Endothelial cell of umbilical vein (primary cell): ENCODE results near the gene PPP2R2D. TPM values are rescaled to one million over a fixed set of nuclear protein-coding genes. Genes with fewer than 3 reads are reported as not detected.

Experiments used
- BruUV-seq: library from RNA; stranded (reverse); fragments of 400-500 nt; replicated peaks from 2 replicates; lab custom pipeline; 2021; lab: Mats Ljungman, UMichigan
- CTCF ChIA-PET: fragments of 300-600, 350-600 bp; sonication (Branson Sonifier 250); formaldehyde crosslinking; loops from one replicate; lab custom pipeline; 2021; ENCODE audit warnings: antibody characterized with exemption, inconsistent platforms; lab: Charles Lee
- POLR2A ChIA-PET: fragments of 300-600, 350-600 bp; sonication (Branson Sonifier 250); formaldehyde crosslinking; loops from one replicate; lab custom pipeline; 2021; ENCODE audit warnings: antibody characterized with exemption, inconsistent platforms; lab: Charles Lee
- DNase-seq: peaks from one replicate; pipeline ENCODE4 v3.0.0-alpha.2; 2011; ENCODE audit warnings: low read depth, low spot score
- FAIRE-seq: peaks from 2 replicates; lab custom pipeline; 2011; peaks lifted over from hg19 to GRCh38; lab: Jason Lieb, UNC
- H2AFZ ChIP-seq: 2 replicates; pipeline ENCODE4 v1.6.0; 2012; ENCODE audit warnings: low read depth, low read length, control low read depth, inconsistent platforms
- H3K27ac ChIP-seq: 2 replicates; pipeline ENCODE4 v1.5.1; 2011; ENCODE audit warnings: low read depth, mild to moderate bottlenecking, control low read depth, low read length, moderate library complexity; ENCODE audit not compliant: insufficient read depth
- H3K27me3 ChIP-seq, 2 experiments: 2 replicates each; pipeline versions ENCODE4 v1.6.0 to v1.6.1; 2011; ENCODE audit warnings: low read length in 2 of 2, mixed read lengths in 1 of 2; ENCODE audit not compliant: control insufficient read depth in 2 of 2, insufficient read depth in 2 of 2
- H3K36me3 ChIP-seq, 2 experiments: 2 replicates in 1 of 2; 3 replicates in 1 of 2; pipeline ENCODE4 v1.5.1; 2011; ENCODE audit warnings: low read length in 2 of 2, mild to moderate bottlenecking in 1 of 2, moderate library complexity in 1 of 2; ENCODE audit not compliant: control insufficient read depth in 2 of 2, insufficient read depth in 2 of 2; ENCODE audit errors: extremely low read depth in 1 of 2
- H3K4me1 ChIP-seq: 3 replicates; pipeline ENCODE4 v1.5.1; 2011; ENCODE audit warnings: mild to moderate bottlenecking, low read length; ENCODE audit not compliant: control insufficient read depth, insufficient read depth; ENCODE audit errors: extremely low read depth
- H3K4me2 ChIP-seq: 2 replicates; pipeline ENCODE4 v1.6.1; 2011; ENCODE audit warnings: low read length, control low read depth, mixed read lengths; ENCODE audit not compliant: insufficient read depth
- H3K4me3 ChIP-seq, 3 experiments: fragments of 200-600 bp in 1 of 3; sonication (generic), shearing (Covaris generic) in 1 of 3; replicated peaks in 1 of 3; 2 replicates each; pipeline ENCODE4 v1.5.1; 2011 to 2016; ENCODE audit warnings: control low read depth in 3 of 3, low read length in 3 of 3, mild to moderate bottlenecking in 2 of 3, inconsistent platforms in 1 of 3, low read depth in 1 of 3, moderate library complexity in 1 of 3; ENCODE audit not compliant: insufficient read depth in 1 of 3
- H3K79me2 ChIP-seq: 2 replicates; pipeline ENCODE4 v1.6.0; 2012; ENCODE audit warnings: low read length, inconsistent platforms; ENCODE audit not compliant: control insufficient read depth, insufficient read depth
- H3K9ac ChIP-seq: replicated peaks from 2 replicates; pipeline ENCODE3; 2011; ENCODE audit warnings: low read length, control low read depth; ENCODE audit not compliant: insufficient read depth; ENCODE audit errors: extremely low read depth
- H3K9me1 ChIP-seq: replicated peaks from 3 replicates; pipeline ENCODE4 v1.6.0; 2011; ENCODE audit warnings: mild to moderate bottlenecking, low read length; ENCODE audit not compliant: control insufficient read depth, insufficient read depth; ENCODE audit errors: extremely low read depth
- H3K9me3 ChIP-seq: replicated peaks from 2 replicates; pipeline ENCODE4 v1.5.1; 2012; ENCODE audit warnings: low read length, inconsistent platforms; ENCODE audit not compliant: control insufficient read depth, insufficient read depth
- H4K20me1 ChIP-seq: replicated peaks from 2 replicates; pipeline ENCODE3; 2011; ENCODE audit warnings: mild to moderate bottlenecking, low read length; ENCODE audit not compliant: control insufficient read depth, insufficient read depth; ENCODE audit errors: extremely low read depth
- CTCF ChIP-seq, 2 donors: IDR thresholded peaks; 1 replicate in 1 of 2; 2 replicates in 1 of 2; pipeline ENCODE4 v1.5.1; 2011; ENCODE audit warnings: low read length in 2 of 2, mild to moderate bottlenecking in 2 of 2, moderate library complexity in 2 of 2, control low read depth in 1 of 2, inconsistent platforms in 1 of 2, low read depth in 1 of 2; ENCODE audit not compliant: insufficient read depth in 1 of 2; ENCODE audit errors: extremely low read depth in 1 of 2
- EZH2 ChIP-seq: IDR thresholded peaks from 2 replicates; pipeline ENCODE4 v1.6.1; 2012; ENCODE audit warnings: borderline replicate concordance, low read depth, mild to moderate bottlenecking, moderate library complexity, low read length, inconsistent platforms; ENCODE audit not compliant: severe bottlenecking
- FOS ChIP-seq: IDR thresholded peaks from 2 replicates; pipeline ENCODE4 v1.6.1; 2011; ENCODE audit warnings: mild to moderate bottlenecking, low read length, moderate library complexity, borderline replicate concordance; ENCODE audit not compliant: insufficient read depth
- GATA2 ChIP-seq: IDR thresholded peaks from 2 replicates; pipeline ENCODE4 v1.7.0; 2011; ENCODE audit warnings: low read depth, mild to moderate bottlenecking, moderate library complexity, mixed read lengths, low read length; ENCODE audit not compliant: insufficient read length, insufficient read depth
- JUN ChIP-seq: IDR thresholded peaks from 2 replicates; pipeline ENCODE4 v1.6.1; 2011; ENCODE audit warnings: borderline replicate concordance, low read depth; ENCODE audit not compliant: insufficient read length, insufficient read depth
- MAX ChIP-seq: IDR thresholded peaks from 2 replicates; pipeline ENCODE4 v1.6.1; 2011; ENCODE audit not compliant: insufficient read depth, insufficient read length
- MYC ChIP-seq: IDR thresholded peaks from one replicate; pipeline ENCODE4 v1.6.1; 2011; ENCODE audit warnings: mild to moderate bottlenecking, low read depth, low read length
- POLR2A ChIP-seq: IDR thresholded peaks from 2 replicates; pipeline ENCODE4 v1.6.1; 2012; ENCODE audit warnings: low read depth, mild to moderate bottlenecking, control low read depth, low read length
- POLR2AphosphoS5 ChIP-seq: IDR thresholded peaks from 2 replicates; pipeline ENCODE4 v1.6.1; 2012; ENCODE audit warnings: low read depth, mild to moderate bottlenecking, control low read depth, low read length, moderate library complexity; ENCODE audit not compliant: insufficient read depth
- dilution Hi-C: fragments of 300-500 bp; cut with MboI; formaldehyde crosslinking; loops from one replicate; pipeline ENCODE4 v1.15.0; 2019; ENCODE audit warnings: low sequenced_read_pairs; ENCODE audit not compliant: extremely low pct_ligation_motif_present
- intact Hi-C: fragments of 100-400 bp; cut with micrococcal nuclease; formaldehyde crosslinking; loops from one replicate; pipeline ENCODE4 v1.10.0; 2022
- polyA plus RNA-seq, 4 experiments: library from polyadenylated mRNA; depleted of rRNA in 3 of 4; stranded (reverse) in 3 of 4; unstranded in 1 of 4; fragments of >200 nt; gene quantifications; 2 replicates each; pipeline versions ENCODE4 v1.2.1 to v1.2.3, GENCODE V29; 2011 to 2012; ENCODE audit warnings: missing spikeins in 1 of 4
- total RNA-seq: library from RNA; stranded (reverse); gene quantifications from 2 replicates; pipeline ENCODE4 v1.2.3, GENCODE V29; 2021

PPP2R2D gene
- total and polyA plus RNA-seq, 2 donors (not counting 3 experiments of a cell fraction or from before 2014, with no cell fraction given) = 29.9 to 36.3 TPM

- no peak overlapping the region for H3K9ac ChIP-seq
- POLR2A ChIA-PET = no interaction called here
- intact Hi-C loops (no loop called here), dilution Hi-C loops (no loop called here)
- DNase-seq (no peak), FAIRE-seq (no peak)
- H2AFZ ChIP-seq = no peak overlapping the region
- H3K27me3 ChIP-seq = no peaks in the 10 kb centered on the region
- H4K20me1 ChIP-seq = no peaks in the 10 kb centered on the region
- BruUV-seq = no TSS peak
- no peaks in the 10 kb centered on the region for H3K9me3 ChIP-seq
- H3K4me3 ChIP-seq = no peak overlapping the region
- H3K36me3 ChIP-seq = peaks cover 4 to 18% of the 10 kb centered on the region in 2 experiments
- H3K9me1 ChIP-seq = no peaks in the 10 kb centered on the region
- peaks cover 40% of the 10 kb centered on the region for H3K79me2 ChIP-seq
- H3K4me2 ChIP-seq = no peak overlapping the region
- CTCF ChIA-PET = no interaction called here
- H3K27ac ChIP-seq = no peak overlapping the region
- H3K4me1 ChIP-seq = peaks cover 10% of the 10 kb centered on the region
- TF ChIP-seq POLR2AphosphoS5 (no peak), MAX (no peak), POLR2A (no peak)
These were observed 37.9 kb downstream of the PPP2R2D start for GRCh38 chr10:131938681-131939080.

GRCh38 chr10:131942455-131942854, 41.6 kb downstream of the PPP2R2D start:
- Histone ChIP-seq H3K79me2 (peaks cover 12% of the 10 kb centered on the region), H4K20me1 (no peaks in the 10 kb centered on the region), H3K9me1 (no peaks in the 10 kb centered on the region), H3K9me3 (no peaks in the 10 kb centered on the region), H3K27ac (no peak overlapping the region), H3K27me3 (no peaks in the 10 kb centered on the region), H3K4me1 (peaks cover 23% of the 10 kb centered on the region), H3K4me3 (no peak overlapping the region), H3K9ac (no peak overlapping the region), H2AFZ (no peak overlapping the region), H3K36me3 (peaks cover 4 to 14% of the 10 kb centered on the region in 2 experiments), H3K4me2 (no peak overlapping the region)
- DNase-seq = no peak
- ChIA-PET POLR2A (no interaction called here), CTCF (interaction anchor here (0.9 to 4.0 kb wide), 7 partner anchors 8 to 80 kb away, joined by 3 to 20 read pairs (median 5); no protein-coding TSS in a partner anchor)
- intact Hi-C loops = no loop called here
- TF ChIP-seq MAX (no peak), EZH2 (no peak), POLR2AphosphoS5 (no peak), CTCF (IDR thresholded peaks at IDR 0.05; ENCODE audit: extremely low read depth in 1 of 2, insufficient read depth in 1 of 2, low read depth in 1 of 2, low read length in 2 of 2) (no peak), FOS (no peak), MYC (no peak), POLR2A (no peak), JUN (no peak), GATA2 (no peak)
- no peak for FAIRE-seq
- dilution Hi-C loops = no loop called here
- BruUV-seq = no TSS peak
